NCI-H748 (cell line): Measurements from ENCODE around the gene CCDC127.
A peak's percentile ranks its signal among the peaks of the same experiment; 100 is the strongest.

Experiments used
- DNase-seq: peaks from one replicate; lab custom pipeline; 2025; ENCODE audit not compliant: unreplicated experiment; lab: John Stamatoyannopoulos, UW

The CCDC127 gene

GRCh38 chr5:160921-161802, 56.8 kb downstream of the CCDC127 start:
- no peak for DNase-seq

- no peak for DNase-seq
Measured at GRCh38 chr5:160173-160510, 57.8 kb downstream of the CCDC127 start.

GRCh38 chr5:159448-160172, 58.3 kb downstream of the CCDC127 start:
- no peak for DNase-seq

DNA sequence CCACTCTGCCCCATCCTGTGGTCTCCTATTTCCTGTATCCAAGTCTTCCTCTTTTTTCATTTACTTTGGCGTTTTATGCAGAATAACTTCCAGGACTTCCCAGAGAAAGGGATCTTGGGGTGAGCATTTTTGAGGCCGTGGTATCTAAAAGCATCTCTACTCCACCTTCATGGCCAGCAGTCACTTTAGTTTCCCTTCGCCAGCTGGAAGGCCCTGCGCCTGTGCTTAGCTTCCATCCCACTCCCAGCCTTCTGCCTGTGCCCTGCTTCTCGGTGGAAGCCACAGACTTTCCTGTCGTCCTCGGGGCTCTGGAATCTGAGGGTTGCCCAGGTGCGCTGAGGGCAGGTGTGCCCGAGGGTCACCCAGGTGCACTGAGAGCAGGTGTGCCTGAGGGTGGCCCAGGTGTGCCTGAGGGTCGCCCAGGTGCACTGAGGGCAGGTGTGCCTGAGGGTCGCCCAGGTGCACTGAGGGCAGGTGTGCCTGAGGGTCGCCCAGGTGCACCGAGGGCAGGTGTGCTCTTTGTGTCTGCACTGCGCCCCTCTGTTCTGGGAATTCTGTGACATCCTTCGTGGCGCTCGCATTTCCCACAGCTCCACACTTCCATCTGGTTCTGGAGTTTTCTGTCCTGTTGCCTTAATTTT, 59.0 kb downstream of the CCDC127 start:
- DNase-seq = peak; percentile 60

GRCh38 chr5:157801-158200, 60.2 kb downstream of the CCDC127 start:
- no peak for DNase-seq

DNA sequence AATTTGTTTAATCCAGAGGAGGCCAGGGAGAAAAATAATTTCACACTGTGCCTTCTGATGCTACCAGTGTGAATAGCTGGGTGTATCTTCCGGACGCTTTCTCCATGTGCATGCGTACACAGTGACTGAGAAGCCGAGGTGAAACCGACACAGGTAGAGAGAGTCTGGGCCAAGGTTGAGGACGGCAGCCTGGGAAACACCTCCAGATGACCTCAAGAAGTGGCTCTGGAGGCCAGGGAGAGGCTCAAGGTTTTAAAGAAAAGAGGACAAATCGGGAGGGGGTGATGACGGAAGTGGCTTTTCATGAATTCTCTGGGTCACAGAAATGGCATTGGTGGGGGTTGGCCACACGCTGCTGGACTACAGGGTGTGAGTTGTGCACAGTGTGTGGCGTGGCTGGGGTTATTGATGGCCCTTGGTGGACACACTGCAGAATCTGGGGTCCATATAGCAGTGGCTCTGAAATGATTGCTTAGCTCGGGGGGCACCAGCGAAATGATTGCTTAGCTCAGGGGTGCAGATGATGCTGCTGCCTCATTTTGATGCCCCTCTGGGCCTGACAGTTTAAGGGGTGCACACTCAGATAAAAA, 60.7 kb downstream of the CCDC127 start:
- DNase-seq = no peak

DNA sequence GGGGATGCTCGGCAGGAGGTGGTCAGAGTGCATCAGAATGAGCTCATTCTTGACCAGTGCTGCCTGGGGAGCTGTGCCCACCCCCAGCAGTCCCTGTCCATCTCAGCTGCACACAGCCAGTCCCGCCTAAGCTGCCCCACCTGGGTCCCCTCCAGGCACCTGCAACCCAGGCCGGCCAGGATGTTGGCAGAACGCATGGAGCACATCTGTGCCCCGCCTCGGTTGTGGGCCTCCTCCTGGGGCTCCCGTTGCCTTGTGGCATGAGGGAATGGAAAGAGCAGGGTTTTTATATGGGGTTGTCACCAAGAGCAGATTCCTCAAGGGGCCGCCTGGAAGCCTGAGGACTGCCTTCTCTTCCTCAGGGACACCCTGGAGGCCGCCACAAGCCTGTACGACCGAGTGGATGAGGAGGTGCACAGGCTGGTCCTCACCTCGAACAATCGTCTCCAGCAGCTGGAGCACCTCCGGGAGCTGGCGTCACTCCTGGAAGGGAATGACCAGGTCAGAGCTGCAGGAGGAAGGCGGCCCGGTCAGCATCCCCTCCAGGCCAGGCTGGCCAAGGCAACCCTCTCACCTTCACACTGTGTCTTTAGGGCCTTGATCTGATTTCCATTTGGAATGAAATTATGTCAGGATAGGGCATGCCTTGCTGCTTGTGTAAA, 61.4 kb downstream of the CCDC127 start:
- DNase-seq = no peak

DNA sequence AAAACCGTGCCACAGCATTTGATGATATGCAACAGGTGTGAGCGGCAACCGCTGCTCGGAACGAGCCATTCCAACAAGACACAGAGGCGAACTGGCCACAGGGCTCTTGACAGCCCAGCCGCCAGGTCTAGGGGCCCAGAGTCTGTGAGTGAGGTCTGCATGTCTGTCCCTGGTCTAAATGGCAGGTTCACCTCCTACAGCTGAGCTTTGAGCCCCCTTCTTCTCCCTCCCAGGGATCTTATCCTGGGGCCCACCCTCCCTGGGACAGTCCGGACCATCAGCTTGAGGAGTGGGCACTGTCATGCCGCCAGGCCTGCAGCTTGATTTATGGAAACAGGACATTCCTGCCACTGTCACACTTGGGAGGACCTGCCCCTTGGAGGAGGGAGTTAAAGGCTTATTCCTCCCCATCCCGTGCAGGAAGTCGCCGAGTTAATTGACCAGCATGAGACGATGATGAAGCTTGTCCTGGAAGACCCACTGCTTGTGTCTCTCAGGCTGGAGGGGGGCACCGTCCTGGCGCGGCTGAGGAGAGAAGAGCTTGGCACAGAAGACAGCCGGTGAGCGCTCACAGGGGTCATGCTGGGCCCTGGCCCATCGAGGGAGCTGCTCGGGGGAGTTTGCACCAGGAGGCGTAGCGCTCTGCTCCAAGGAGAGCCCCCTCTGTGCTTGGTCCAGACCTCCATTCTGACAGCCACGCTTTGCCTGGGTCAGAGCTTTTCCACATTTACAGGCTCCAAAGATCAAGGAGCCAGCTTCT, 62.1 kb downstream of the CCDC127 start:
- no peak for DNase-seq

- no peak for DNase-seq
Measured at GRCh38 chr5:154826-155225, 63.1 kb downstream of the CCDC127 start.

GRCh38 chr5:154236-154635, 63.7 kb downstream of the CCDC127 start:
- no peak for DNase-seq

GRCh38 chr5:153256-153655, 64.7 kb downstream of the CCDC127 start:
- no peak for DNase-seq

DNA sequence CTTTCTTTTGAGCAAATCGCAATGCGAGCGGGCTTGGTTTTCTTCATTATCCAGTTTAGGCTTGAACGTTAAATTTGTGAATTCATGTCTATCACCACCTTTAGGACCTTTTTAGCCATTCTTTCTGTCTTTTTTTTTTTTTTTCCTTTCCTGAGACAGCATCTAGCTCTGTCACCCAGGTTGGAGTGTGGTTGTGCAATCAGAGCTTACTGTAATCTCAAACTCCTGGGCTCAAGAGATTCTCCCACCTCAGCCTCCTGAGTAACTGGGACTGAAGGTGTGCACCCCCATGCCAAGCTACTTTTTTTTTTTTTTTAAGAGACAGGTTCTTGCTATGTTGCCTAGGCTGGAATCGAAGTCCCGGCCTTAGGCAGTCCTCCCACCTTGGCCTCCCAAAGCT, 65.9 kb downstream of the CCDC127 start:
- no peak for DNase-seq

GRCh38 chr5:150746-151145, 67.2 kb downstream of the CCDC127 start:
- no peak for DNase-seq

- peak; percentile 55 for DNase-seq
Measured at GRCh38 chr5:149745-150485, 68.0 kb downstream of the CCDC127 start.

DNA sequence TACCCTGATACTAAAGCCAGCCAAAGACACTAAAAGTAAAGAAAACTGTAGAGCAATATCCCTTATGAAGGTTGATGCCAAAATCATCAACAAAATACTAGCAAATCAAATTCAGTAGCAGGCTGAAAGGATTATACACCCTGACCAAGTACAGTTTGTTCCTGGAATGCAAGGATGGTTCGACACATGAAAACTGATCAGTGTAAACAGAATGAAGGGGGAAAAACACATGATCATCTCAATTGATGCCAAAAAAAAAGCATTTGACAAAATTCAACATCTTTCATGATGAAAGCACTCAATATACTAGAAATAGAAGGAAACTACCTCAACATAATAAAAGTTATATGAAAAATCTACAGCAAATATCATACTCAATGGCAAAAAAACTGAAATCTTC, 70.2 kb downstream of the CCDC127 start:
- DNase-seq = peak; percentile 64
